GM10266 (cell line): ENCODE data around the gene HOXB2.

Experiments
- DNase-seq: peaks from one replicate; pipeline ENCODE4 v3.0.0; 2012; ENCODE audit errors: extremely low spot score
- CTCF ChIP-seq: IDR thresholded peaks from 2 replicates; pipeline ENCODE4 v1.5.1; 2012; ENCODE audit warnings: mild to moderate bottlenecking, low read depth; ENCODE audit not compliant: control insufficient read depth, insufficient read depth; ENCODE audit errors: missing control alignments

The HOXB2 gene

GRCh38 chr17:48554412-48555257 is 9.7 kb upstream of the HOXB2 start:
- no peak for TF ChIP-seq CTCF
- no peak for DNase-seq

- DNase-seq = no peak
- no peak for TF ChIP-seq CTCF
Measured at GRCh38 chr17:48553826-48554225, 8.9 kb upstream of the HOXB2 start.

DNA sequence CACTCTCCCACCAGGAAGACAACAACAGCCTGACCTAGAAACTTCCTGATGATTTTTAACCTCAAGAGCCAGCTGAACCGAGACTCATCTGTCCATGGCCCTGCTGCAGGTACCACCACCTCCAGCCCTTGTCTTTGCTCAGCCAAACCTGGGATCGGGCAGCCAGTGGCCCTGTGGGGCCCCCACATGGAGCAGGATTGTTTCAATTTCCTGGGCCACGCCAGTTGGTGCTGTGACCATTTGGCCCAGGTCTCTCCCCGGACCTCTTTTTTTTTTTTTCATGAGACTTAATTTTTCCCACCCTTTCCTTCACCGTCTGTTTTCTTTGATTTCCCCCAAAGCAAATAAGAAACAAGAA is 8.3 kb upstream of the HOXB2 start:
- DNase-seq = no peak
- no peak for TF ChIP-seq CTCF

DNA sequence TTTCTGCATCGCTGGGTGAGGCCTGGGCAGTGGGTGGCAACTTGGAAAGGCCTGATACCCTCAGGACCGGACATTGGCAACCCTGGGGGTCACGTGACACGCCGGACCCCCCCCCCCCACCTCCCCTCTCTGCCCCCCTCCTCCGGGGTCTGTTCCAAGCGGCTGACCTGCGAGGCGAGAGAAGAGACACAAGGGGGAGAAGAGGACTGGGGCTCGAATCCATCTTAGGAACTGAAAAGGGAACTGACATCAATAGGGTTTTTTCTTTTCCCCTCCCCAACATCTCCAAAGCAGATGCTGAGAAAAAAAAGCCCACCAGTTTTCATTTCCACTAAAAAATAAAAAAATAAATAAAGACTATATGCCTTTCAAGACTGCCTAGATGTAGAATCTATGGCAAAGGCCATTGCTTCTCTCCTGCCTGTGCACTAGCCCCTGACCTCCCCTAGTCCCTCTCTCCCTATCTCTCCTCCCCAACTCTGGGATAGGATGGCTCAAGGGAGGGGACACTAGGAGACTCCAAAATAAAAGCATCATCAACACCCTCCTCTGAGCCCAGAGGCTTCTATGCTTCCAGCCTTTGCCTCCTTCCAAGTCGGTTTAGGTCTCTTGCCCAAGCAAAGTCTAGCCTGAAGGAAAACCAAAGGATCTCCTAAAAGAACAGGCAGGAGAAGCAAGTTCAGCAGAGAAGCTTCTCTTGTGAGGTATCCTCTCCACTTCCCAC is 7.7 kb upstream of the HOXB2 start:
- DNase-seq = no peak
- no peak for TF ChIP-seq CTCF

- DNase-seq = no peak
- no peak for TF ChIP-seq CTCF
Measured at GRCh38 chr17:48551596-48552465, 6.9 kb upstream of the HOXB2 start.

DNA sequence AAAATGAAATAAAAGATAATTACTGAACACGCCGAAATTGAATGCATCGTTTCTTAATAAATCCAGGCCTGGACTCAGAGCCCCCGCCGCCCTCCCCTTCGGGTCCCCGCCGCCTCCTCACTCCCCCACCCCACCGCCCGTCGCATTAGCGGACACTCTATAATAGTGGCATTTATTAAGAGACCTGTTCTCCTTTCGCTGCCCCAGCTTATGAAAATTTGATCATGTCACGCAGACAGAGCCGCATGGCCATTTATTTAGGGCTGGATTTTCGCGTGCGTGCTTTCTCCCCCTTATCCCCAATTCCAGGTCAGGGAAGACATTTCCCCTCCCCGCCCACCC is 6.3 kb upstream of the HOXB2 start:
- no peak for TF ChIP-seq CTCF
- no peak for DNase-seq
